Measurements from ENCODE around the gene GRIK1.

GRIK1 gene

DNA sequence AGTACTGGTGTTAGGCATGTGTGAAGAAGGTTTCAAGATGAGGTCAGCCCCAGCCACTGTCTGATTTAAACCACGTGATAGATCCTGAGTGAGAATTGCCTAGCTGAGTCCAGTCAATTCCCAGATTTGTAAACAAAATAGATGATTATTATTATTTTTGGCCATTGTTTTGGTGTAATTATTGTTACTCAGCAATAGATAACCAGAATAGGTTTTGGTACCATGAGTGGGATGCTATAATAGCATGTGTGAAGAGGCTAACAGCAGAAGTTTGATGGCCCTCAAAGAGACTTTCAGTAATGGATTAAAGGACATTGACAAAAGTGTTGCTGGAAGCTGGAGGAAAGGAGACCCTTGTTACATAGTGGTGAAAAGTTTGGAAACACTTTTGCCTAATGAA is 426.3 kb downstream of the GRIK1 start:
- no peak for DNase-seq

DNA sequence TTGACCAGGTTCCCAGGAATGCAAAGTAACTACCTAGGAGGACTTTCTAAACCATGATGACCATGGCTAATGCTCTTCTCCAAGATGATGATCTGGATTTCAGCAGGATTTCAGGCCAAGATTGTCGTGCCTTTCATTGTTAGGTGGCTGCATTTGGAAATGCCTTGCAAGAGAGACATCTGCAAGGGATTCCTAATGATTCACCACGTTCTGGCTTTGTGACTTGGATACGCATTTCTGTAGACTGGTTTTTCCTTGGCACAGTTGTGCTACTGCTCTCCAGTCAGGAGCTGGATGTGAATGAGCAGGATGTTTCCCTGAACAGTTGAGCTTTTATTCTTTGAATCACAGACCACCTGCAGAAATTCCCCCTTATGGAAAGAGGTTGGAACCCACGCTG is 428.7 kb downstream of the GRIK1 start:
- DNase-seq: no peak

DNA sequence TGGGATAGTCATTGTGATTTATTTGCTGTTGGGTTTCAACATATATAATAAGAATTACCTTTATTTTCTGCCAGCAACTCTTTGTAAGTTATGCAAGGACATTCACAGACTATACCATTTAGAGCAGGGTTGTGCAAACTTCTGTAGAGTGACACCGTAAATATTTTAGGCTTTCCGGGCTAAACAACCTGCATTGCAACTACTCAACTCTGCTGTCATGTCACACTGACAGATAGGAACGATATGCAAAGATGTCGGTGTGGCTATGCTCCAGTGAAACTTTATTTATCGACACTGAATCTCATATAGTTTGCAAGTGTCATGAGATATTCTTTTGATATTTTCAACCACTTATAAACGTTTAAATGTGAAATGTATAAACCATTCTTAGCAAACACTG is 430.7 kb downstream of the GRIK1 start:
- DNase-seq: no peak

DNA sequence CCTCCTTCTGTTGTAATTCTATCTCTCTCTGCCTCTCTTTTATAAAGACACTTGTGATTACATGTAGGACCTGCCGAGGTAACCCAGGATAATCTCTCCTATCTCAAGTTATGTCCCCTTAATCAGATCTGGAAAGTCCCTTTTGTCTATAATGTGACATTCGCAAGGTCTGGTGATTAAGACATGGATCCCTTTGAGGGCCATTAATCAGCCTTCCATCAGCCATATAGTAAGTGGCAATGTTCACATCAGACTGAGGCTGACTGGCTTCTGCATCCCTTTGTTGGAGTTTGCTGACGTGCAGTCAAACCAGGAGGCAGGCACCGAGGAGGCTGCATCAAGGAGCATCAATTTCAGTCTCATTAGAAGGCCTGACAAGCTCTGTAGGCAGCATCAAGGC is 431.5 kb downstream of the GRIK1 start:
- no peak for DNase-seq

DNA sequence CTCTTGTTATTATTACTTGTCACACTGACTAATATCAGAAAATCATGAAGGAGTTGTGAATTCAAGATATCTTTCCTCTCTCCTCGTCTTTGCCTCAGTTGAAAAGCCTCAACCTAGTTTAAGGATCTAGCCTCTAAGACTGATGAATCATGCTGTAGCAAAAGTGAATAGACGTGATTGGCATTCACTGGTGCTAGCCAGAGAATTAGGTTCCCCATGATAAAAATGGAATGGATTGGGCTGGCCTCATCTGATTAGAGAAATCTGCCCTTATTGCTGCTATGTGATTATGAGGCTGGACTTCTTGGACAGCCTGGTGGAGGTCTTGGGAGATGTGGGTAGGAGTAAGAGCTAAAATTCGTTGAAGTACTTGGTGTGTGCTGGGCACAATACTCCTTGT is 432.8 kb downstream of the GRIK1 start:
- no peak for DNase-seq

DNA sequence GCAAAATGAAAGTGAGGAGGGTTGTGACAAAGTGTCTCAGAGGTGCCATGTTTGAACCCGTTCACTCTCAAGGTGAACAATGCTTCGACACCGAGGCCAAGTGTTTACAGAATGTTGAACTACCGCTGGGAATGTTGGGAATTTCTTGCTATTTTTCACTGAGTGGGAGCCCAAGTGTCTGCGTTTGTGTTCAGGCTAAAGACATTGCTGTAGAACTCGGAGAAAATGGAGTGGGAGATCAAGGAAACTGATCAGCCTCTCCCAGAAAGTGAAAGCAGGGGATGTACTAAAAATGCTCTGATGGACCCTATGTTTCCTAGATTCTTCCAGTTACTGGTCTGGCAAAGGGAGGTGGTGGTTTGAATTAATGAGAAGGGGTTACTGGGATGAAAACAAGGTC is 433.6 kb downstream of the GRIK1 start:
- no peak for DNase-seq

DNA sequence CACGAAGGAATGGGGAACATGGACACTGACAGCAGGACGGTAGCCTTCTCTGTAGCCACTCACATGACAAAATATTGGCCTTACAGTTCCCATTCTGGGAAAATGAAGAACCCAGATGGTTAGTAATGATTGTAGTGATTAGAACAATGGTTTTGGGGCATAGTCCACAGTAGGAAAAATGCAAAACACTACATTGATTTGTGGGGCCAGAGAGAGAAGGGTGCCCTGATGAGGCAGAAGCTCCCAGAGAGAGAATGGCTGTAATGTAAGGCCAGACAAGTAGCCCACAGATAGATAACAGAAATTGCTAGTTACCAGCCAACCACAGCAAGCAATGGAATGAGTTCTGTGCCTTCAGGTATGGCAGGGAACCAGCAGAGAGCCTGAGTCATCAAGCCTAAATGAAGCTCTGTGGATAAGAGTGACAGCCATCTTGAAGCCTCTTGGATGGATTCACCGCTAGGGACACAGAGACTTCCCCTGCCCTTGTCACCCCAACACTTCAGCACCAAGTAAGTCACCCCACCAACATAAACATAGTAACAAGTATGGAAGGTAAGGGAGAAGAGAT is 435.0 kb downstream of the GRIK1 start:
- DNase-seq: peak; percentile 58

DNA sequence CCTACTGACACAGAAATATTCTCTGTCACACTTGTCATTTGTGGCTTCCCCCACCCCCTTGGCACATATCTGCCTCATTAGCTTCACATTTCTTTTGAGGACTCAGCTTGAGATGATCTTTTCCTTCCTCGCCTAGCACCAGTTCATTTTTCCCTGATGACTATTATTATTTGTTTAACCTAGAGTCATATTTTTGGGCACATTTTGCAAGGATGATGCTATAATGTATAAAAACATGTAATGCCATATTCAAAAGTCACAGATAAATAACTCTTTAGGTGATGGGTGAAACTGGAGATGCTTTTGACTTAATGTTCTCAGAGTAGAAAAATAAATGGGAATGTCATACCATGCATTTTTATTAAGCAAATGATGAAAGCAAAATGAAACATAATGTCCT is 438.3 kb downstream of the GRIK1 start:
- DNase-seq: no peak

DNA sequence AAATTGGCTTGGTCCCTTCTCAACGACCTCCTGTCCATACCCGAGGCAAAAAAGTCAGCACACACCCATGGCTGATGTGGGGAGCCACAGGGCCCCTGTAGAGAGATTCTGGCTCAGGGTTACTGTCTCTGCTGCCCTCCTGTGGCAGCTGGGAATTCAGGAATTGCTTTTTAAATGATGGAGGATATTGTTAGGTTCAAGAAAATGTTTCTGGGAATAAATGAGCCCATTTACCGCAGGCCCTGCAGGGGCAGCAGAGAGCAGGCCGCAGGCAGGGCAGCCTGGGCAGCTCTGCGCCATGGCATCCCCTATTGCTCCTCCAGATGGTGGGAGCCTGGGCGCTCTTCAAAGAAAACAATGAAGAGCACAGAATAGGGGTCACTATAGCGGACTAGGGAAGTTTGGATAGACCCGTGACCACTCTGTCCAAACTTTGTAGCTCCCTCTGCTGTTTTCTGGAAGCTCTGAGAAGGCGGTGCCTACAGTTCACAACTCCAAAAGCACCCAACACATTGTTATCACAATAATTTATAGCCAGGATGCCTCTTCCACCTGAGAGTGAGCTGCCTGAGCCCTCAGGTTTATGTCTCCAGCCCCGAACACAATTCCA is 440.0 kb downstream of the GRIK1 start:
- DNase-seq: peak; percentile 59

DNA sequence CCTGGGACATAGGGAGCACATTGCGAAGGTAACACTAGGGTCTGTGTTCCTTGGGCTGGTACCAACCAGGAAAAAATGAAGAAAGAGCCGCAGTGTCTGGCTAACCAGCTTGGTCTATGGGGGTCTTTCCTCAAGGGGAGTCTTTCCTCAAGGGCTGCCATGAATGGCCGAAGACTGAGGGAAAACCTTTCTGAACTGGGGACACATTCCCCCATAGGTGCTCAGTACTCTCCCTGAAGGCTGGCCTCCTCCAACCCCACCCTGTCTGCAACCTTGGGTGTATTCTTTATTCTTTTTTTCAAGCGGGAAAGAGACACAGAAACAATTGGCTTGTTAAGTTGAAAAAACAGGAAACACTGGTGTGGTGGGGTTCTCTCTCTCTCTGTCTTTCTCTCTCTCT is 440.6 kb downstream of the GRIK1 start:
- no peak for DNase-seq

DNA sequence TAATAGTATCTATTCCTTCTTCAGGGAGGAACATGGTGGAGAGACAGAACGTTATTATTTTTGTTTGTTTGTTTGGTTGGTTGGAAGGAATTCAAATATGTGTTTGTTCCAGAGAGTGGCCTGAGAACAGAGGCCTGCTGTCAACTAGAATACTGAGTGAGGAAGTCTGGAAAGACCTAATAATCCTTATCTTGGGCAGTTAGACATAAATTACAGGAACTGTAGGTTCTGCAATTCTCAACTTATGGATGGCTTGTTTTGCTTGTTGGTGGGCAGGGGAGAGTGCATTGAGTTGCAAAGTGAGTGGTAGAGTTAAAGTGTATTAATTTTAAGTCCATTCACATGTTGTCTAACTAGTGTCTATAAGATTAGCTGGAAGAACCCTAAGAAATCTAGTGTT is 443.5 kb downstream of the GRIK1 start:
- DNase-seq: no peak

DNA sequence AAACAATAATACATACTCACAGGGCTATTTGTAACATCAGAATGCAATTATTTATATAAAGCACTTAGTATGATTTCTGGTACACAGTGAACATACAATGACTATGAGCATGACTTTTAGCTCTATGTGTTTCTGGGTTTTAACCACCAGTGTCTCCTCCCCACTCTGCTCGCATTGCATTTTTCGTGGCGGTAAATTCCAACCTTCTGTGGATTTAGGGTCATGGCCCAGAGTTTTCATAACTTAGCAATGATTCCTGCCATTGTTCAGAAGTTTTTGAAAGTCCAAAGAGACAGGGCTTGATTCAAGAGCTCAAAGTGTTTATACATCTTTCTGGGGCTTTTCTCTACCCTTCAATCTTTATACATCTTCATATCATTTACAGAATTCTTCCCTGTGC is 449.8 kb downstream of the GRIK1 start:
- no peak for DNase-seq

DNA sequence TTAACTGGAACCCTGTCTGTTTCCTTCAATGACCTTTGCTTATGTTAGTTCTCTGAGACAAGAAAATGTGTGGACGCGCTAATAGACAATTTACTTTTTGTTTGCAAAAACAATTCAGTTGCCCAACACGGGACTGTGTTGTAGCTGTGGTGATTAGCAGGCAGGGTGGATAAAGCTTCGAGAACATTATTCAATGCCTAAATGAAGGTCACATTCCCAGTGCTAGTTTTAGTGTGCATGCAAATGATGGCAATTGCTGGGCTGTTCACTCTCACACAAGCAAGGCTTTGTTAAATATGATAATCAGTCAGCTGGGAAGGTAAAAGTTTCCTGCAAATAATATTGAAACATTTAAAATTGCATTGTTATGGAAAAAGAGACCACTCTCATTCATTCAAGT is 452.6 kb downstream of the GRIK1 start:
- DNase-seq: no peak

Data from islet precursor cell (in vitro differentiated cells).